GM12873 (cell line): Measurements from ENCODE around the gene UBTD1.

ENCODE experiments used
- TF ChIP-seq, protein P1 (sequence below): IDR thresholded peaks from 2 replicates; pipeline ENCODE4 v1.5.1; 2012; ENCODE audit warnings: low read depth, mild to moderate bottlenecking, moderate library complexity, low read length, control low read depth; ENCODE audit not compliant: insufficient read depth; ENCODE audit errors: missing control alignments

Gene UBTD1

DNA sequence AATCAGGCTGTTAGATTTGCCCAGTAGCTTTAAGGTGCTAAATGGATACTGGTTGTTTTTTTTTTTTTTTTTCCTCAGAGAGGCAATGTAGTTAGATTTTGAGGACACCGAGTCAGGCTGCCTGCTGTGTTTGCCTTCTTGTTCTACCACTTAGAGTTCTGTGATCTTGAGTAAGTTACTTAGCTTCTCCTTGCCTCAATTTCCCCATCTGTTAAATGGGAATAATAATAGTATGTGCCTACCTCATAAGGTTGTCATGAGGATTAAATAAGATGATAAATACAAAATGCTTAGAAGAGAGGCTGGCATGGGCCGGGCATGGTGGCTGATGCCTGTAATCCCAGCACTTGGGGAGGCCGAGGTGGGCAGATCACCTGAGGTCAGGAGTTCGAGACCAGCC is 120.0 kb downstream of the UBTD1 start:
- TF ChIP-seq, protein P1, sequence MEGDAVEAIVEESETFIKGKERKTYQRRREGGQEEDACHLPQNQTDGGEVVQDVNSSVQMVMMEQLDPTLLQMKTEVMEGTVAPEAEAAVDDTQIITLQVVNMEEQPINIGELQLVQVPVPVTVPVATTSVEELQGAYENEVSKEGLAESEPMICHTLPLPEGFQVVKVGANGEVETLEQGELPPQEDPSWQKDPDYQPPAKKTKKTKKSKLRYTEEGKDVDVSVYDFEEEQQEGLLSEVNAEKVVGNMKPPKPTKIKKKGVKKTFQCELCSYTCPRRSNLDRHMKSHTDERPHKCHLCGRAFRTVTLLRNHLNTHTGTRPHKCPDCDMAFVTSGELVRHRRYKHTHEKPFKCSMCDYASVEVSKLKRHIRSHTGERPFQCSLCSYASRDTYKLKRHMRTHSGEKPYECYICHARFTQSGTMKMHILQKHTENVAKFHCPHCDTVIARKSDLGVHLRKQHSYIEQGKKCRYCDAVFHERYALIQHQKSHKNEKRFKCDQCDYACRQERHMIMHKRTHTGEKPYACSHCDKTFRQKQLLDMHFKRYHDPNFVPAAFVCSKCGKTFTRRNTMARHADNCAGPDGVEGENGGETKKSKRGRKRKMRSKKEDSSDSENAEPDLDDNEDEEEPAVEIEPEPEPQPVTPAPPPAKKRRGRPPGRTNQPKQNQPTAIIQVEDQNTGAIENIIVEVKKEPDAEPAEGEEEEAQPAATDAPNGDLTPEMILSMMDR: no peak
